HL-60 (cell line): ENCODE data around the gene SMAD6.

ENCODE experiments used
- DNase-seq, 2 experiments: peaks; one replicate each; pipeline ENCODE4 v3.0.0-alpha.2; 2010 to 2020; ENCODE audit warnings: low read depth in 1 of 2, low spot score in 1 of 2
- H3K27ac ChIP-seq: fragments of 250-450 bp; sonication (Bioruptor Pico); replicated peaks from 2 replicates; pipeline ENCODE4 v1.5.1; 2020; ENCODE audit warnings: mild to moderate bottlenecking, moderate library complexity
- H3K27me3 ChIP-seq: fragments of 250-450 bp; sonication (Bioruptor Pico); 2 replicates; pipeline ENCODE4 v1.5.1; 2021; ENCODE audit warnings: mild to moderate bottlenecking, moderate library complexity; ENCODE audit not compliant: insufficient read depth, poor library complexity, severe bottlenecking
- H3K4me3 ChIP-seq: replicated peaks from 2 replicates; pipeline ENCODE4 v1.5.1; 2011; ENCODE audit warnings: mild to moderate bottlenecking, control low read depth, low read length; ENCODE audit not compliant: insufficient read depth
- GABPA ChIP-seq: IDR thresholded peaks from 2 replicates; pipeline ENCODE4 v1.6.1; 2012; ENCODE audit warnings: low read depth
- POLR2AphosphoS5 ChIP-seq: IDR thresholded peaks from 2 replicates; pipeline ENCODE4 v1.6.1; 2012; ENCODE audit warnings: low read depth
- SPI1 ChIP-seq: IDR thresholded peaks from 2 replicates; pipeline ENCODE4 v1.6.1; 2012; ENCODE audit warnings: low read depth, mild to moderate bottlenecking, borderline replicate concordance
- TF ChIP-seq, protein P1 (sequence below): IDR thresholded peaks from 2 replicates; pipeline ENCODE4 v1.6.1; 2012; ENCODE audit warnings: low read depth; ENCODE audit not compliant: insufficient replicate concordance
- TF ChIP-seq, protein P2 (sequence below): IDR thresholded peaks from one replicate; pipeline ENCODE4 v1.5.1; 2011; ENCODE audit warnings: low read length, control low read depth, inconsistent platforms; ENCODE audit not compliant: insufficient read depth

SMAD6 gene

DNA sequence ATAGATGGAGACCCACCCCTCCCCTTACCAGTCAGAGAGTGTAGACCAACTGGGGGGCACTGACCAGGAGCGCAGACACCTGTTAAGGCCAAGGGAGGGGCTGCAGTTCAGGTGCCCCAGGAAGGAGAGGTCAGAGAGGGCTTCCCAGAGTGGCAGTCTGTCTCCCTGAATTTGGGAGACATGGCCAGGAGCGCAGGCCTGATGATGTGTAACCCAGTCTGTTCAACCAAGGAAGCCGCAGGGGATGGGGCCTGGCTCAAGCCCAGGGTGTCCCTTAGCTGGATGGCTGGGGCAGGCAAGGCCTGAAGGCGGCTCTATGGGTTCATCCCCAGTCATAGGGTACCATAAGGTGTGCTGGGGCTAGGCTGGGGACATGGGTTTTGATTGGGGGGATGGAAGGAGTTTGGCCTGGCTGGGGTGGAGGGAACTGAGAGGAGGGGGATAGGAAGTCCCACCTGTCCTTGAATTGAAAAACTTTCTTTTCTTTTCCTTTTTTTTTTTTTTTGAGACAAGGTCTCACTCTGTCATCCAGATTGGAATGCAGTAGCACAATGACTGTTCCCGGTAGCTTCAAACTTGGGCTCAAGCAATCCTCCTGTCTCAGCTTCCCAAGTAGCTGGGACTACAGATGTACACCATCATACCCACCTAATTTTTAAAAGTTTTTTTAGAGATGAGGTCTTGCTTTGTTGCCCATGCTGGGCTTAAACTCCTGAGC, 75.7 kb downstream of the SMAD6 start:
- H3K27ac ChIP-seq, result no peak overlapping the region
- no peaks in the 10 kb centered on the region for H3K27me3 ChIP-seq
- no peak for DNase-seq
- TF ChIP-seq GABPA (no peak), POLR2AphosphoS5 (no peak), SPI1 (no peak)
- TF ChIP-seq, protein P1, sequence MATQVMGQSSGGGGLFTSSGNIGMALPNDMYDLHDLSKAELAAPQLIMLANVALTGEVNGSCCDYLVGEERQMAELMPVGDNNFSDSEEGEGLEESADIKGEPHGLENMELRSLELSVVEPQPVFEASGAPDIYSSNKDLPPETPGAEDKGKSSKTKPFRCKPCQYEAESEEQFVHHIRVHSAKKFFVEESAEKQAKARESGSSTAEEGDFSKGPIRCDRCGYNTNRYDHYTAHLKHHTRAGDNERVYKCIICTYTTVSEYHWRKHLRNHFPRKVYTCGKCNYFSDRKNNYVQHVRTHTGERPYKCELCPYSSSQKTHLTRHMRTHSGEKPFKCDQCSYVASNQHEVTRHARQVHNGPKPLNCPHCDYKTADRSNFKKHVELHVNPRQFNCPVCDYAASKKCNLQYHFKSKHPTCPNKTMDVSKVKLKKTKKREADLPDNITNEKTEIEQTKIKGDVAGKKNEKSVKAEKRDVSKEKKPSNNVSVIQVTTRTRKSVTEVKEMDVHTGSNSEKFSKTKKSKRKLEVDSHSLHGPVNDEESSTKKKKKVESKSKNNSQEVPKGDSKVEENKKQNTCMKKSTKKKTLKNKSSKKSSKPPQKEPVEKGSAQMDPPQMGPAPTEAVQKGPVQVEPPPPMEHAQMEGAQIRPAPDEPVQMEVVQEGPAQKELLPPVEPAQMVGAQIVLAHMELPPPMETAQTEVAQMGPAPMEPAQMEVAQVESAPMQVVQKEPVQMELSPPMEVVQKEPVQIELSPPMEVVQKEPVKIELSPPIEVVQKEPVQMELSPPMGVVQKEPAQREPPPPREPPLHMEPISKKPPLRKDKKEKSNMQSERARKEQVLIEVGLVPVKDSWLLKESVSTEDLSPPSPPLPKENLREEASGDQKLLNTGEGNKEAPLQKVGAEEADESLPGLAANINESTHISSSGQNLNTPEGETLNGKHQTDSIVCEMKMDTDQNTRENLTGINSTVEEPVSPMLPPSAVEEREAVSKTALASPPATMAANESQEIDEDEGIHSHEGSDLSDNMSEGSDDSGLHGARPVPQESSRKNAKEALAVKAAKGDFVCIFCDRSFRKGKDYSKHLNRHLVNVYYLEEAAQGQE, result no peak
- TF ChIP-seq, protein P2, sequence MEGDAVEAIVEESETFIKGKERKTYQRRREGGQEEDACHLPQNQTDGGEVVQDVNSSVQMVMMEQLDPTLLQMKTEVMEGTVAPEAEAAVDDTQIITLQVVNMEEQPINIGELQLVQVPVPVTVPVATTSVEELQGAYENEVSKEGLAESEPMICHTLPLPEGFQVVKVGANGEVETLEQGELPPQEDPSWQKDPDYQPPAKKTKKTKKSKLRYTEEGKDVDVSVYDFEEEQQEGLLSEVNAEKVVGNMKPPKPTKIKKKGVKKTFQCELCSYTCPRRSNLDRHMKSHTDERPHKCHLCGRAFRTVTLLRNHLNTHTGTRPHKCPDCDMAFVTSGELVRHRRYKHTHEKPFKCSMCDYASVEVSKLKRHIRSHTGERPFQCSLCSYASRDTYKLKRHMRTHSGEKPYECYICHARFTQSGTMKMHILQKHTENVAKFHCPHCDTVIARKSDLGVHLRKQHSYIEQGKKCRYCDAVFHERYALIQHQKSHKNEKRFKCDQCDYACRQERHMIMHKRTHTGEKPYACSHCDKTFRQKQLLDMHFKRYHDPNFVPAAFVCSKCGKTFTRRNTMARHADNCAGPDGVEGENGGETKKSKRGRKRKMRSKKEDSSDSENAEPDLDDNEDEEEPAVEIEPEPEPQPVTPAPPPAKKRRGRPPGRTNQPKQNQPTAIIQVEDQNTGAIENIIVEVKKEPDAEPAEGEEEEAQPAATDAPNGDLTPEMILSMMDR, result no peak
- H3K4me3 ChIP-seq, result no peak overlapping the region

DNA sequence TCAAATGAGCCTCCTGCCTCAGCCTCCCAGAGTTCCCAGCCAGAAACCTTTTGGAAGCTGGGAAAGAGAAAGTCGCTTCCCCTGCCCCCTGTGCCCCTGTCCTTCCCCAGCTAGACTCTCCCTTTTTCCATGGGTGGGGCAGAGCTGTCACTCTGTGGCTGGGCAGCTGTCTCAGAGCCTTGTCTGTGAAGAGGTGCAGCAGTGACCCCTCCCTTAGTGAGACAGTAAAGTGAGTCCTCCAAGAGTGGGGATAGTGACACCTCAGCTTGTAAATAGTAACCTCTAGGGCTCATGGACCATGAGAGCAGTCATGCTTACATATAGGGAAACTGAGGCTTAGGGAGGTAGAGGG, 76.3 kb downstream of the SMAD6 start:
- H3K27ac ChIP-seq, result no peak overlapping the region
- no peaks in the 10 kb centered on the region for H3K27me3 ChIP-seq
- DNase-seq, result no peak
- H3K4me3 ChIP-seq, result no peak overlapping the region
- TF ChIP-seq POLR2AphosphoS5 (no peak), GABPA (no peak), SPI1 (no peak)
- TF ChIP-seq, protein P2, result no peak
- TF ChIP-seq, protein P1, result no peak

DNA sequence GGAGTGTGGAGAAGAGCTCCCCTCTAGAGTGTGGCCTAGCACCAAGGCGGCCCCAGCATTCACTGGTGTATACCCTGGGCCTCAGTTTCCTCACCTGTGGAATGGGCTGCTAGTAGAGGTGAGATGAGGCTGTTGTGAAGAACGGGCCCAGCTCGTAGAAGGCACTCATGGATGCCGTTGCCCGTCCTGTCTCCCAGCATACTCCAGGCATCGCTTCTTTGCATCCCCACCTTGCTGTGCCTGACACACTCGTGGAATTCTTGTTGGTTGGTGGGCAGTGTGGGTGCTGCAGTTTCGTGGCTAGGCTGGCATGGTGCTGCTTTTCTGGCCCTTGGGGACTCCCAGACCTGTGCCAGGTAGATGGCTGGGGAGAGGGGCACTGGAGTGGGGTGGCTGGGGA, 76.7 kb downstream of the SMAD6 start:
- DNase-seq, result no peak
- Histone ChIP-seq H3K27me3 (no peaks in the 10 kb centered on the region), H3K27ac (no peak overlapping the region), H3K4me3 (no peak overlapping the region)
- TF ChIP-seq GABPA, result no peak
- TF ChIP-seq, protein P2, result no peak
- no peak for TF ChIP-seq SPI1
- TF ChIP-seq, protein P1, result no peak
- TF ChIP-seq POLR2AphosphoS5, result no peak
